HCT116 (cell line): ENCODE results near the gene LCOR.

Experiments
- CTCF ChIP-seq, 3 experiments: fragments of 200-600 bp in 1 of 3; sonication (generic) in 1 of 3; IDR thresholded peaks in 2 of 3; conservative IDR thresholded peaks in 1 of 3; 2 replicates each; pipeline ENCODE4 v1.5.1; 2012 to 2017; ENCODE audit warnings: low read depth in 2 of 3, low read length in 2 of 3, antibody characterized with exemption in 1 of 3, borderline replicate concordance in 1 of 3, control low read depth in 1 of 3, mild to moderate bottlenecking in 1 of 3, mixed read lengths in 1 of 3, mixed run types in 1 of 3, moderate library complexity in 1 of 3; ENCODE audit not compliant: insufficient read depth in 1 of 3
- EZH2phosphoT487 ChIP-seq: fragments of 200-600 bp; IDR thresholded peaks from 2 replicates; pipeline ENCODE4 v1.6.1; 2018; ENCODE audit warnings: antibody characterized with exemption, borderline replicate concordance
- FOSL1 ChIP-seq: IDR thresholded peaks from 2 replicates; pipeline ENCODE4 v1.6.1; 2012; ENCODE audit warnings: low read depth
- POLR2A ChIP-seq: IDR thresholded peaks from 2 replicates; pipeline ENCODE4 v1.7.0; 2011; ENCODE audit warnings: borderline replicate concordance; ENCODE audit not compliant: insufficient read depth, insufficient read length; ENCODE audit errors: extremely low read depth
- POLR2AphosphoS5 ChIP-seq: IDR thresholded peaks from 2 replicates; pipeline ENCODE4 v1.6.1; 2011; ENCODE audit warnings: mild to moderate bottlenecking, low read depth, low read length, moderate library complexity
- SIN3A ChIP-seq: IDR thresholded peaks from 2 replicates; pipeline ENCODE4 v1.6.1; 2012; ENCODE audit warnings: low read depth
- SP1 ChIP-seq: IDR thresholded peaks from 2 replicates; pipeline ENCODE4 v1.6.1; 2012; ENCODE audit warnings: low read depth
- SRF ChIP-seq: IDR thresholded peaks from 2 replicates; pipeline ENCODE4 v1.6.1; 2012; ENCODE audit warnings: low read depth
- ZNF274 ChIP-seq: fragments of 200-500 bp; sonication (Bioruptor generic); IDR thresholded peaks from 2 replicates; pipeline ENCODE4 v1.6.1; 2014; ENCODE audit warnings: mild to moderate bottlenecking, low read depth, low read length, inconsistent platforms
- TF ChIP-seq, protein P1 (sequence below): IDR thresholded peaks from 2 replicates; pipeline ENCODE4 v1.6.1; 2012; ENCODE audit warnings: low read depth
- TF ChIP-seq, protein P2 (sequence below): IDR thresholded peaks from 2 replicates; pipeline ENCODE4 v1.6.1; 2012

DNA sequence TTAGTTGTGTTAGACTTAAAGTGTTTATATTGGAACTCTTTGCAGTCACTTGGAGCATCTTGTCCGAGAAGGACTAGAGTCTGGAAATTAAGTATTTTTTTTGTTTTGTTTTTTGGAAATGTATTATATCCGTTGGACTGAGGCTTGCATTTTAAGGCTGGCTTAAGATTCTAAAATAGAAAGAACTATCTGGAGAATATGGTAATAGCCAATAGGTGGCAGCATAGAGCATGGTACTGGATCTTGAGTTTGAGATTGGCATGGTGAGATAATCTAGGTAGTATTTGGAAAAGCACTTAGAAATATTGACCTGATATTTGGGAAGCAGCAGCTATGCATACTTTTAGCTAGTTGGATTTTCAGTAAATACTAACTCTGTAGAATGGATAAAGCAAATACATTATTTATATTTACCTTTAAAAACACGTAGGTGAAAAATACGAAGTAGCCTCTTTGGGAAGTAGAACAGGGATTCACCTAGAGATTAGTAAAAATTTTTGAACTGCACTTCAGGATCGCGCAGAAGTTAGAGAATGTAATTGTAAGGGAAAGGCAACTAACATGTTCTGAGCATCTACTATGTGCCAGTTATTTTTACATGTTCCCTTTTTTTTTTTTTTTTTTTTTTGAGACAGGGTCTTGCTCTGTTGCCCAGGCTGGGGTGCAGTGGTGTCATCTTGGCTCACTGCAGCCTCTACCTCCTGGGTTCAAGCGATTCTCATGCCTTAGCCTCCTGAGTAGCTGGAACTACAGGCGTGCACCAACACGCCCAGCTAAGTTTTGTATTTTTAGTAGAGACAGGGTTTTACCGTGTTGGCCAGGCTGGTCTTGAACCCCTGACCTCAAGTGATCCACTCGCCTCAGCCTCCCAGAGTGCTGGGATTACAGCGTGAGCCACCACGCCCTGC, 78.6 kb downstream of the LCOR start:
- no peak for TF ChIP-seq EZH2phosphoT487
- no peak for TF ChIP-seq SP1
- TF ChIP-seq POLR2A, result no peak
- peak; percentile 54 to 77 (median 68); a peak in 5 of 6 replicates for TF ChIP-seq CTCF (IDR thresholded peaks at IDR 0.05 in 2 of 3, conservative IDR thresholded peaks at IDR 0.05 in 1 of 3; ENCODE audit: borderline replicate concordance in 1 of 3, insufficient read depth in 1 of 3, low read depth in 2 of 3, low read length in 2 of 3)
- TF ChIP-seq, protein P1, sequence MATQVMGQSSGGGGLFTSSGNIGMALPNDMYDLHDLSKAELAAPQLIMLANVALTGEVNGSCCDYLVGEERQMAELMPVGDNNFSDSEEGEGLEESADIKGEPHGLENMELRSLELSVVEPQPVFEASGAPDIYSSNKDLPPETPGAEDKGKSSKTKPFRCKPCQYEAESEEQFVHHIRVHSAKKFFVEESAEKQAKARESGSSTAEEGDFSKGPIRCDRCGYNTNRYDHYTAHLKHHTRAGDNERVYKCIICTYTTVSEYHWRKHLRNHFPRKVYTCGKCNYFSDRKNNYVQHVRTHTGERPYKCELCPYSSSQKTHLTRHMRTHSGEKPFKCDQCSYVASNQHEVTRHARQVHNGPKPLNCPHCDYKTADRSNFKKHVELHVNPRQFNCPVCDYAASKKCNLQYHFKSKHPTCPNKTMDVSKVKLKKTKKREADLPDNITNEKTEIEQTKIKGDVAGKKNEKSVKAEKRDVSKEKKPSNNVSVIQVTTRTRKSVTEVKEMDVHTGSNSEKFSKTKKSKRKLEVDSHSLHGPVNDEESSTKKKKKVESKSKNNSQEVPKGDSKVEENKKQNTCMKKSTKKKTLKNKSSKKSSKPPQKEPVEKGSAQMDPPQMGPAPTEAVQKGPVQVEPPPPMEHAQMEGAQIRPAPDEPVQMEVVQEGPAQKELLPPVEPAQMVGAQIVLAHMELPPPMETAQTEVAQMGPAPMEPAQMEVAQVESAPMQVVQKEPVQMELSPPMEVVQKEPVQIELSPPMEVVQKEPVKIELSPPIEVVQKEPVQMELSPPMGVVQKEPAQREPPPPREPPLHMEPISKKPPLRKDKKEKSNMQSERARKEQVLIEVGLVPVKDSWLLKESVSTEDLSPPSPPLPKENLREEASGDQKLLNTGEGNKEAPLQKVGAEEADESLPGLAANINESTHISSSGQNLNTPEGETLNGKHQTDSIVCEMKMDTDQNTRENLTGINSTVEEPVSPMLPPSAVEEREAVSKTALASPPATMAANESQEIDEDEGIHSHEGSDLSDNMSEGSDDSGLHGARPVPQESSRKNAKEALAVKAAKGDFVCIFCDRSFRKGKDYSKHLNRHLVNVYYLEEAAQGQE, result no peak
- no peak for TF ChIP-seq POLR2AphosphoS5
- no peak for TF ChIP-seq FOSL1
- TF ChIP-seq, protein P2, sequence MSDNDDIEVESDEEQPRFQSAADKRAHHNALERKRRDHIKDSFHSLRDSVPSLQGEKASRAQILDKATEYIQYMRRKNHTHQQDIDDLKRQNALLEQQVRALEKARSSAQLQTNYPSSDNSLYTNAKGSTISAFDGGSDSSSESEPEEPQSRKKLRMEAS, result no peak
- no peak for TF ChIP-seq ZNF274
- no peak for TF ChIP-seq SRF
- no peak for TF ChIP-seq SIN3A
